Measurements from ENCODE around the gene MBNL2. TPM values are rescaled to one million over a fixed set of nuclear protein-coding genes. Genes with fewer than 3 reads are reported as not detected.
A peak's percentile ranks its signal among the peaks of the same experiment; 100 is the strongest.

MBNL2 gene
- total RNA-seq, 1 donor from 2014 or later, result 71.8 TPM

DNA sequence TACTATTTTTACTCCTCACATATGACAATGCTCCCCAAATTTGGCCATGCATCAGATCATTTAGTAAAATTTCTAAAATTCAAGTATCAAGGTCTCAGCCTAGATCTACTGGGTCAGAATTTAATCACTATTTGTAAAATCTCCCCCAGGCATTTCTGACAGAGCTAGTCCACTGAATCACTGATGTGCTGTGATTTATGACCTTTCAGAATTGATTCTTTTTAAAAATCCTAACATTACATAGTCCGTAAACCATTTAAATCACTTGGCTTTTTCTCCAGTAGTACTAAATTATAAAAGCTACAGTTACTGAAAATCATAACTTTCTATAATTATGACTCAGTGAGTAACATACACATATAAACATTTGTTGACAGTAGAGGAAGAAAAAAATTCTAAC is 119.0 kb downstream of the MBNL2 start:
- H3K27me3 Mint-ChIP-seq (ENCODE audit: low read depth), result no peaks in the 10 kb centered on the region
- TF ChIP-seq, protein P1, sequence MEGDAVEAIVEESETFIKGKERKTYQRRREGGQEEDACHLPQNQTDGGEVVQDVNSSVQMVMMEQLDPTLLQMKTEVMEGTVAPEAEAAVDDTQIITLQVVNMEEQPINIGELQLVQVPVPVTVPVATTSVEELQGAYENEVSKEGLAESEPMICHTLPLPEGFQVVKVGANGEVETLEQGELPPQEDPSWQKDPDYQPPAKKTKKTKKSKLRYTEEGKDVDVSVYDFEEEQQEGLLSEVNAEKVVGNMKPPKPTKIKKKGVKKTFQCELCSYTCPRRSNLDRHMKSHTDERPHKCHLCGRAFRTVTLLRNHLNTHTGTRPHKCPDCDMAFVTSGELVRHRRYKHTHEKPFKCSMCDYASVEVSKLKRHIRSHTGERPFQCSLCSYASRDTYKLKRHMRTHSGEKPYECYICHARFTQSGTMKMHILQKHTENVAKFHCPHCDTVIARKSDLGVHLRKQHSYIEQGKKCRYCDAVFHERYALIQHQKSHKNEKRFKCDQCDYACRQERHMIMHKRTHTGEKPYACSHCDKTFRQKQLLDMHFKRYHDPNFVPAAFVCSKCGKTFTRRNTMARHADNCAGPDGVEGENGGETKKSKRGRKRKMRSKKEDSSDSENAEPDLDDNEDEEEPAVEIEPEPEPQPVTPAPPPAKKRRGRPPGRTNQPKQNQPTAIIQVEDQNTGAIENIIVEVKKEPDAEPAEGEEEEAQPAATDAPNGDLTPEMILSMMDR (IDR thresholded peaks at IDR 0.05; ENCODE audit: unreplicated experiment), result no peak
- no peaks in the 10 kb centered on the region for H3K9me3 Mint-ChIP-seq
- no peak for DNase-seq (ENCODE audit: low spot score in 2 of 2, unreplicated experiment in 2 of 2)
- H3K36me3 Mint-ChIP-seq, result peaks cover 13% of the 10 kb centered on the region
- peaks cover 18% of the 10 kb centered on the region for H3K4me1 Mint-ChIP-seq
- H3K4me3 Mint-ChIP-seq, result no peak overlapping the region
- H3K27ac Mint-ChIP-seq, result no peak overlapping the region

DNA sequence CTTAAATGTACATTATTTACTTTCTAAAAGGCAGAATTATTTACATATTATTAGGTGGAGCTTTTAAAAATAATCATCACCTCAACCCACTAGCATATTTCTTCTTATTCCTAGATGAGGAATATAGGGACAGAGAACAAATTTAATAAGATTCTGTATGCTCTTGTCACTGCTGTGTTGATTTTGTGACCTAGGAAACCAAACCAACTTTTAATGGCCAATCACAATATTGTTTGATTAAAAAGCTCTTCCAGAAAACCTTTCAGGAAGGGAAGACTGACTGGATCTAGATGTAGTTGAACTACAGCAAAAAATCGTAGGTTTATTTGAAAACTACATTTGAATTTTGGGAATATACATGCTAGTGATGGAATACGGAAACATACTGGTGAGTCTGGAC is 120.0 kb downstream of the MBNL2 start:
- Mint-ChIP-seq H3K4me3 (no peak overlapping the region), H3K9me3 (no peaks in the 10 kb centered on the region), H3K4me1 (peaks cover 18% of the 10 kb centered on the region), H3K27ac (peak overlapping the region; percentile 39), H3K36me3 (peaks cover 19% of the 10 kb centered on the region), H3K27me3 (ENCODE audit: low read depth) (no peaks in the 10 kb centered on the region)
- TF ChIP-seq, protein P1 (IDR thresholded peaks at IDR 0.05; ENCODE audit: unreplicated experiment), result no peak
- no peak for DNase-seq (ENCODE audit: low spot score in 2 of 2, unreplicated experiment in 2 of 2)

DNA sequence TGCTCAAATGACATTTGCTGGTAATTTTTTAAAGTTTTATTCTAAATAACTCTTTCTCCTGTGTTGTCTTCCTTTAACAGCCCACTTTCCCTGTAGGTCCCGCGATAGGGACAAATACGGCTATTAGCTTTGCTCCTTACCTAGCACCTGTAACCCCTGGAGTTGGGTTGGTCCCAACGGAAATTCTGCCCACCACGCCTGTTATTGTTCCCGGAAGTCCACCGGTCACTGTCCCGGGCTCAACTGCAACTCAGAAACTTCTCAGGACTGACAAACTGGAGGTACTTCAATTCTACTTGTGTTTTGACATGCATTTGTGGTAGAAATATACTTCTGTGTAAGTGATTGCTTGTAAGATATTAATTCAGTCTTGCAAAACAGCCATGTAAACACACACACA is 120.8 kb downstream of the MBNL2 start:
- Mint-ChIP-seq H3K27ac (no peak overlapping the region), H3K27me3 (ENCODE audit: low read depth) (no peaks in the 10 kb centered on the region), H3K4me1 (peaks cover 18% of the 10 kb centered on the region), H3K36me3 (peaks cover 24% of the 10 kb centered on the region), H3K4me3 (no peak overlapping the region), H3K9me3 (no peaks in the 10 kb centered on the region)
- DNase-seq (ENCODE audit: low spot score in 2 of 2, unreplicated experiment in 2 of 2), result no peak
- TF ChIP-seq, protein P1 (IDR thresholded peaks at IDR 0.05; ENCODE audit: unreplicated experiment), result no peak

DNA sequence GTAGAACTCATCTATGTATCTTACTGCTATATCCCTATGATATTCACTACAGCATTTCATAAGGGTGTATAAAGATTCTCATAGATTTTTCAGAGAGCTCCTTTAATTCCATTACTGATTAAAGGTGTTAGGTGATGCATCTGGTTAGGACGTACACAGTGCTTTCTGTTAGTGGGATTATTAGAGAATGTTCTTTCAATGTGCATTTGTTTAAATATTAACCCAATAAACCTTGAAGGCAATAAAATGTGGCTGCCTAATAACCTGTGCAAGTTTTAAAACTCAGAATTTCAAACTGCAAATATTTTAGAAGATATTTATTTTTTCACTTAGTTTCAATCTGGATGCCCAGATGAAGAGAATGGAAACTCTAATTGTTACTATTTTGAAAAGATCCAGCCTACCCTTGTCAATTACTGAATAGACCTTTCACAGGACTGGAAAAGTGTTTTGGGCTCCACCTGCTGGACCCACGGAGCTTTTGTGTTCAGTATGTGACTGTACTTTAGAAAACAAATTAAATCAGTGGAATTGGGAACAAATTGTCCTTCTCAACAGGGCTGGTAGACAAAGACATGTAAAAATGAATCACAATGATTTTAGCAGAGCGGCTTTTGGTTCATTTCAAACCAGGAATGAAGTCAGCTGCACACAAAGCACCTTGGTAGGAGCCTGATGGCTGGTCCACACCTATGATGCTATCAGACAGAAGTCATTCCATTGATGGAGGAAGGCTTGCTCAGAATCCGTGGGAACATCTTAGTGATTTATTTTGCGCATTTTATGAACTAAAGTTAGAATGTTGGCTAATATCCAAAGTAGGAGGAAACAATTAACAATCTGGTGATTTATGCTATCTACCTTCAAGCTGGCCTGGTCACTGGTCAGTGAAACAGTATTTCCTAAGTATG is 122.4 kb downstream of the MBNL2 start:
- Mint-ChIP-seq H3K4me3 (no peak overlapping the region), H3K27me3 (ENCODE audit: low read depth) (no peaks in the 10 kb centered on the region), H3K9me3 (peaks cover under 1% of the 10 kb centered on the region), H3K27ac (no peak overlapping the region), H3K36me3 (peaks cover 35% of the 10 kb centered on the region), H3K4me1 (peaks cover 18% of the 10 kb centered on the region)
- TF ChIP-seq, protein P1 (IDR thresholded peaks at IDR 0.05; ENCODE audit: unreplicated experiment), result peak; percentile 57
- DNase-seq (ENCODE audit: low spot score in 2 of 2, unreplicated experiment in 2 of 2), result no peak

DNA sequence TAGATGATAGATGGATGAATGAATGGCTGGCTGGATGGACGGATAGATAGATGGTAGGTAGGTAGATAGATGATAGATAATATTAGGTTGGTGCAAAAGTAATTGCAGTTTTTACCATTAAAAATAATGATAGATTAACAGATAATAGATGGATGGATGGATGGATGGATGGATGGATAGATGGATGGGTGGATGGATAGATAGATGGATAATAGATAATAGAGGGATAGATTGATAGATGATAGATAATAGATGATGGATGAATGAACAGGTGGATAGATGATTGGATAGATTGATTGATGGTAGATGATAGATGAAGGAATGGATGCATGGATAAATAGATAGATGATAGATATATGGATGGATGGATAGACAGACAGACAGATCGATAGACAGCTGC is 124.0 kb downstream of the MBNL2 start:
- Mint-ChIP-seq H3K9me3 (peaks cover 16% of the 10 kb centered on the region), H3K27me3 (ENCODE audit: low read depth) (no peaks in the 10 kb centered on the region), H3K36me3 (peaks cover 50% of the 10 kb centered on the region), H3K4me1 (peaks cover 4% of the 10 kb centered on the region), H3K27ac (no peak overlapping the region), H3K4me3 (no peak overlapping the region)
- no peak for DNase-seq (ENCODE audit: low spot score in 2 of 2, unreplicated experiment in 2 of 2)
- TF ChIP-seq, protein P1 (IDR thresholded peaks at IDR 0.05; ENCODE audit: unreplicated experiment), result no peak

Data from mesothelial cell of epicardium (in vitro differentiated cells).